ENCODE results near the gene GEN1.

Gene GEN1

DNA sequence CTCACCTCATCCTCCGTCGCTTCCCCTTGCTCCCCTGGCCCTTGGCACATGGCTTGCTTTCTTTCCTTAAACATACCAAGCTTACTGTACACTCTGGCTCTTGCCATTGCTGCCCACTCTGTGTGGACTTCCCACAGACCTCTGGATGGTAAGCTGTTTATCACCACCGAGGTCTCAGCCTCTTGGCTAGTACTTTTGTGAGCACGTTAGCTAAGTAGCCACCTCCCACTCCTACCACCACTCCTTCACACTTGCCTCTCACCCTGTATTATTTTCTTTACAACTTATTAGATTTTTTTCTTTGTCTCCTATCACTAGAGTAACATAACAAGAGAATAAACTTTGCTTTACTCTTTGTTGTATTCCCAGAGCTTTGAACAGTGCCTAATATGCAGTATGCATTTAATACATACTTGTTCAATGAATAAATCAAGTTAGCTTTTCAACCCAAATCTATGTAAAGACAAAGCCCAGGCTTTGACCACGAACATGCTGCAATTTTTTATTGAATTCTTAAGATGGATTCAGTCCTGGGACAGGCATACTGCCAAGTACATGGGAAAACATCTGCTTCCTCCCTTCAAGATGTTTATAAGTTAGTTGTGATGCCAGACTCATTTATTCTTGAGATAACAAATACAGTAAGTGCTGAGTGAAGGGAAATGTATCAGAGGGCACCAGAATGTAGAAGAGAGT lies 37.3 kb downstream of the GEN1 start:
- TF ChIP-seq CTCF (IDR thresholded peaks at IDR 0.05; ENCODE audit: low read depth, low read length): no peak
- H3K4me3 ChIP-seq (ENCODE audit: low read depth, low read length): no peak overlapping the region
- peak; percentile 61 for DNase-seq (ENCODE audit: low read depth, low spot score)
- in situ Hi-C loops (cut with HindIII; ENCODE audit: low sequenced_read_pairs): no loop called here

DNA sequence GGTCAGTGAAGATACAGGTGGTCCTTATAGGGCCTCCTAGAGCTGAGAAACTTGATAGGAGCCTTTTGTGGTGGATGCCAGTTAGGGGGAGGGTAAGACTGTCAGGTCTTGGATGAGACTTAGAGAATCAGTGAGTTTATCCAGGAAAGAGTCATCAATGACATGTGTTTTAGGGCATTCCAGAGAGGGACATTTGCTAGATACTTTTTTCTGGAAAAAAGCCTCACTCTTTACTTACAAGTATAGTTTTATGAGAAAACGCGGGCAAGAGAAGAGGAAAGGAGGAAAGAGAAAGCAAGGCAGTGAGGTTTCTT lies 37.8 kb downstream of the GEN1 start:
- no peak for DNase-seq (ENCODE audit: low read depth, low spot score)
- in situ Hi-C loops (cut with HindIII; ENCODE audit: low sequenced_read_pairs): no loop called here
- no peak for TF ChIP-seq CTCF (IDR thresholded peaks at IDR 0.05; ENCODE audit: low read depth, low read length)
- no peak overlapping the region for H3K4me3 ChIP-seq (ENCODE audit: low read depth, low read length)

GRCh38 chr2:17792515-17792914 lies 38.6 kb downstream of the GEN1 start:
- no peak for TF ChIP-seq CTCF (IDR thresholded peaks at IDR 0.05; ENCODE audit: low read depth, low read length)
- in situ Hi-C loops (cut with HindIII; ENCODE audit: low sequenced_read_pairs): no loop called here
- no peak for DNase-seq (ENCODE audit: low read depth, low spot score)
- no peak overlapping the region for H3K4me3 ChIP-seq (ENCODE audit: low read depth, low read length)

- no peak overlapping the region for H3K4me3 ChIP-seq (ENCODE audit: low read depth, low read length)
- no peak for DNase-seq (ENCODE audit: low read depth, low spot score)
- in situ Hi-C loops (cut with HindIII; ENCODE audit: low sequenced_read_pairs): no loop called here
- TF ChIP-seq CTCF (IDR thresholded peaks at IDR 0.05; ENCODE audit: low read depth, low read length): no peak
Measured at GRCh38 chr2:17793296-17793695, 39.4 kb downstream of the GEN1 start.

- no peak for TF ChIP-seq CTCF (IDR thresholded peaks at IDR 0.05; ENCODE audit: low read depth, low read length)
- in situ Hi-C loops (cut with HindIII; ENCODE audit: low sequenced_read_pairs): no loop called here
- no peak overlapping the region for H3K4me3 ChIP-seq (ENCODE audit: low read depth, low read length)
- no peak for DNase-seq (ENCODE audit: low read depth, low spot score)
Measured at GRCh38 chr2:17793803-17794354, 39.9 kb downstream of the GEN1 start.

- DNase-seq (ENCODE audit: low read depth, low spot score): no peak
- in situ Hi-C loops (cut with HindIII; ENCODE audit: low sequenced_read_pairs): no loop called here
- TF ChIP-seq CTCF (IDR thresholded peaks at IDR 0.05; ENCODE audit: low read depth, low read length): no peak
- H3K4me3 ChIP-seq (ENCODE audit: low read depth, low read length): no peak overlapping the region
Measured at GRCh38 chr2:17795309-17795708, 41.4 kb downstream of the GEN1 start.

Data from astrocyte of the spinal cord (primary cell).